HCT116 (cell line): ENCODE measurements around the gene ARL2. TPM values are rescaled to one million over a fixed set of nuclear protein-coding genes. Genes with fewer than 3 reads are reported as not detected.

Source experiments
- ATAC-seq: fragments of 200-7000 bp; cut with Tn5 transposase; 2 replicates; pipeline ENCODE4 v1.9.1; 2020; ENCODE audit warnings: mild to moderate bottlenecking, moderate library complexity
- BruUV-seq: library from RNA; stranded (reverse); fragments of 400-500 nt; replicated peaks from 2 replicates; lab custom pipeline; 2021; lab: Mats Ljungman, UMichigan
- CTCF ChIA-PET: fragments of 300-600 bp; sonication (Branson Sonifier 250); formaldehyde crosslinking; loops from one replicate; lab custom pipeline; 2021; ENCODE audit warnings: antibody characterized with exemption; lab: Charles Lee
- POLR2A ChIA-PET: fragments of 300-600, 350-600 bp; sonication (Branson Sonifier 250); formaldehyde crosslinking; loops from one replicate; lab custom pipeline; 2021; ENCODE audit warnings: antibody characterized with exemption; lab: Charles Lee
- RAD21 ChIA-PET, 2 experiments: fragments of 300-600 bp; sonication (Branson Sonifier 250); formaldehyde crosslinking; loops; one replicate each; lab custom pipeline; 2023; ENCODE audit warnings: low total read pairs in 2 of 2; ENCODE audit not compliant: uncharacterized antibody in 2 of 2, unreplicated experiment in 2 of 2, low non-redundant PET in 1 of 2; lab: Charles Lee
- DNase-seq: peaks from one replicate; pipeline ENCODE4 v3.0.0-alpha.2; 2010; ENCODE audit warnings: low read depth, low spot score
- H2AFZ ChIP-seq: fragments of 200-600 bp; shearing (Covaris generic), sonication (generic); 2 replicates; pipeline ENCODE4 v1.6.1; 2017; ENCODE audit warnings: low read depth, mixed run types, mixed read lengths, antibody characterized with exemption, low read length; ENCODE audit not compliant: poor library complexity, severe bottlenecking
- H3K27ac ChIP-seq: 2 replicates; pipeline ENCODE4 v1.5.1; 2012; ENCODE audit warnings: low read depth, low read length
- H3K27me3 ChIP-seq: fragments of 200-600 bp; sonication (generic); 2 replicates; pipeline ENCODE4 v1.6.1; 2016; ENCODE audit warnings: mixed run types, low read length, mixed read lengths; ENCODE audit not compliant: insufficient read depth
- H3K36me3 ChIP-seq, 2 experiments: fragments of 200-500 bp in 1 of 2; fragments of 200-600 bp in 1 of 2; sonication (Bioruptor generic) in 1 of 2; sonication (generic) in 1 of 2; 2 replicates each; pipeline versions ENCODE4 v1.5.1 to v1.6.1; 2014 to 2016; ENCODE audit warnings: low read length in 2 of 2, inconsistent platforms in 1 of 2, mixed read lengths in 1 of 2, mixed run types in 1 of 2; ENCODE audit not compliant: insufficient read depth in 2 of 2, control insufficient read depth in 1 of 2
- H3K4me1 ChIP-seq, 2 experiments: fragments of 200-600 bp in 1 of 2; sonication (generic) in 1 of 2; 2 replicates each; pipeline versions ENCODE4 v1.5.1 to v1.6.1; 2012 to 2017; ENCODE audit warnings: low read length in 2 of 2, inconsistent platforms in 1 of 2, mild to moderate bottlenecking in 1 of 2, mixed read lengths in 1 of 2, mixed run types in 1 of 2, moderate library complexity in 1 of 2; ENCODE audit not compliant: insufficient read depth in 2 of 2, control insufficient read depth in 1 of 2
- H3K4me2 ChIP-seq: fragments of 200-600 bp; sonication (generic); 2 replicates; pipeline ENCODE4 v1.6.1; 2017; ENCODE audit warnings: mixed run types, low read length, mixed read lengths
- H3K4me3 ChIP-seq, 2 experiments: fragments of 200-600 bp in 1 of 2; sonication (generic) in 1 of 2; replicated peaks in 1 of 2; 2 replicates each; pipeline ENCODE4 v1.5.1; 2011 to 2016; ENCODE audit warnings: low read length in 2 of 2, control low read depth in 1 of 2, low read depth in 1 of 2, mild to moderate bottlenecking in 1 of 2, mixed read lengths in 1 of 2, mixed run types in 1 of 2
- H3K79me2 ChIP-seq: fragments of 200-600 bp; sonication (generic); 2 replicates; pipeline ENCODE4 v1.6.1; 2017; ENCODE audit warnings: mild to moderate bottlenecking, mixed run types, low read length, moderate library complexity, mixed read lengths; ENCODE audit not compliant: insufficient read depth
- H3K9ac ChIP-seq: fragments of 200-600 bp; sonication (generic); 2 replicates; pipeline ENCODE4 v1.6.1; 2016; ENCODE audit warnings: low read length, mixed read lengths
- H3K9me2 ChIP-seq: fragments of 200-600 bp; sonication (generic), shearing (Covaris generic); 2 replicates; pipeline ENCODE4 v1.6.1; 2017; ENCODE audit warnings: mixed run types, mild to moderate bottlenecking, moderate library complexity; ENCODE audit not compliant: insufficient read depth
- H3K9me3 ChIP-seq, 2 experiments: fragments of 200-500 bp in 1 of 2; fragments of 200-600 bp in 1 of 2; sonication (Bioruptor generic) in 1 of 2; sonication (generic) in 1 of 2; 2 replicates each; pipeline ENCODE4 v1.6.1; 2014 to 2017; ENCODE audit warnings: low read length in 2 of 2, mixed read lengths in 2 of 2, inconsistent platforms in 1 of 2, low read depth in 1 of 2, mild to moderate bottlenecking in 1 of 2, mixed run types in 1 of 2, moderate library complexity in 1 of 2; ENCODE audit not compliant: control insufficient read depth in 1 of 2, insufficient read depth in 1 of 2
- H4K20me1 ChIP-seq: fragments of 200-600 bp; sonication (generic), shearing (Covaris generic); 2 replicates; pipeline ENCODE4 v1.6.1; 2017; ENCODE audit warnings: mixed run types, mild to moderate bottlenecking, moderate library complexity; ENCODE audit not compliant: insufficient read depth
- CBX3 ChIP-seq: IDR thresholded peaks from 2 replicates; pipeline ENCODE4 v1.6.1; 2012; ENCODE audit warnings: low read depth
- ELF1 ChIP-seq: IDR thresholded peaks from 2 replicates; pipeline ENCODE4 v1.6.1; 2012; ENCODE audit warnings: low read depth, borderline replicate concordance
- EZH2 ChIP-seq: fragments of 200-600 bp; sonication (generic); IDR thresholded peaks from 2 replicates; pipeline ENCODE4 v1.6.1; 2017; ENCODE audit warnings: antibody characterized with exemption, mixed run types
- EZH2phosphoT487 ChIP-seq: fragments of 200-600 bp; IDR thresholded peaks from 2 replicates; pipeline ENCODE4 v1.6.1; 2018; ENCODE audit warnings: antibody characterized with exemption, borderline replicate concordance
- FOSL1 ChIP-seq: IDR thresholded peaks from 2 replicates; pipeline ENCODE4 v1.6.1; 2012; ENCODE audit warnings: low read depth
- JUND ChIP-seq: IDR thresholded peaks from 2 replicates; pipeline ENCODE4 v1.6.1; 2012
- RAD21 ChIP-seq: IDR thresholded peaks from 2 replicates; pipeline ENCODE4 v1.6.1; 2012; ENCODE audit warnings: low read depth, mild to moderate bottlenecking
- SP1 ChIP-seq: IDR thresholded peaks from 2 replicates; pipeline ENCODE4 v1.6.1; 2012; ENCODE audit warnings: low read depth
- SRF ChIP-seq: IDR thresholded peaks from 2 replicates; pipeline ENCODE4 v1.6.1; 2012; ENCODE audit warnings: low read depth
- TCF7L2 ChIP-seq: IDR thresholded peaks from 2 replicates; pipeline ENCODE4 v1.7.0; 2011; ENCODE audit warnings: borderline replicate concordance, inconsistent platforms; ENCODE audit not compliant: insufficient read depth, insufficient read length; ENCODE audit errors: extremely low read depth
- YY1 ChIP-seq: IDR thresholded peaks from 2 replicates; pipeline ENCODE4 v1.6.1; 2011; ENCODE audit warnings: low read length, low read depth, moderate library complexity, mild to moderate bottlenecking; ENCODE audit not compliant: insufficient replicate concordance; ENCODE audit errors: extremely low read depth
- ZBTB33 ChIP-seq: IDR thresholded peaks from 2 replicates; pipeline ENCODE4 v1.6.1; 2011; ENCODE audit warnings: mild to moderate bottlenecking, low read length, moderate library complexity; ENCODE audit not compliant: insufficient replicate concordance; ENCODE audit errors: extremely low read depth
- intact Hi-C: fragments of 100-400 bp; cut with micrococcal nuclease; formaldehyde crosslinking; loops from 2 replicates; pipeline ENCODE4 v1.10.0; 2022
- total RNA-seq: library from RNA; stranded (reverse); gene quantifications from one replicate; pipeline ENCODE4 v1.2.1, GENCODE V29; 2021; ENCODE audit not compliant: unreplicated experiment
- TF ChIP-seq, protein P1 (sequence below), 3 experiments: fragments of 200-600 bp in 1 of 3; sonication (generic) in 1 of 3; IDR thresholded peaks in 2 of 3; conservative IDR thresholded peaks in 1 of 3; 2 replicates each; pipeline ENCODE4 v1.5.1; 2012 to 2017; ENCODE audit warnings: low read depth in 2 of 3, low read length in 2 of 3, antibody characterized with exemption in 1 of 3, borderline replicate concordance in 1 of 3, control low read depth in 1 of 3, mild to moderate bottlenecking in 1 of 3, mixed read lengths in 1 of 3, mixed run types in 1 of 3, moderate library complexity in 1 of 3; ENCODE audit not compliant: insufficient read depth in 1 of 3

ARL2 gene
- total RNA-seq, 1 experiment from 2014 or later: 68.7 TPM

- peaks cover 25% of the 10 kb centered on the region for H3K79me2 ChIP-seq
- no peak overlapping the region for H3K4me2 ChIP-seq
- H3K27ac ChIP-seq: no peak overlapping the region
- H3K4me3 ChIP-seq: no peak overlapping the region
- POLR2A ChIA-PET: interaction anchor here (1.0 kb wide), 1 partner anchor 378 kb away, joined by 3 read pairs; the partner anchor contains the start of gene NEAT1
- no peaks in the 10 kb centered on the region for H3K27me3 ChIP-seq
- no peak overlapping the region for H3K9ac ChIP-seq
- no peaks in the 10 kb centered on the region for H3K9me2 ChIP-seq
- RAD21 ChIA-PET: no interaction called here
- H2AFZ ChIP-seq: no peak overlapping the region
- no peaks in the 10 kb centered on the region for H3K9me3 ChIP-seq
- H3K36me3 ChIP-seq: peaks cover 2 to 8% of the 10 kb centered on the region in 2 experiments; a peak in 2 of 4 replicates
- H3K4me1 ChIP-seq: peaks cover 21 to 34% of the 10 kb centered on the region in 2 experiments
- TF ChIP-seq SP1: no peak
- TF ChIP-seq YY1: no peak
- TF ChIP-seq, protein P1, sequence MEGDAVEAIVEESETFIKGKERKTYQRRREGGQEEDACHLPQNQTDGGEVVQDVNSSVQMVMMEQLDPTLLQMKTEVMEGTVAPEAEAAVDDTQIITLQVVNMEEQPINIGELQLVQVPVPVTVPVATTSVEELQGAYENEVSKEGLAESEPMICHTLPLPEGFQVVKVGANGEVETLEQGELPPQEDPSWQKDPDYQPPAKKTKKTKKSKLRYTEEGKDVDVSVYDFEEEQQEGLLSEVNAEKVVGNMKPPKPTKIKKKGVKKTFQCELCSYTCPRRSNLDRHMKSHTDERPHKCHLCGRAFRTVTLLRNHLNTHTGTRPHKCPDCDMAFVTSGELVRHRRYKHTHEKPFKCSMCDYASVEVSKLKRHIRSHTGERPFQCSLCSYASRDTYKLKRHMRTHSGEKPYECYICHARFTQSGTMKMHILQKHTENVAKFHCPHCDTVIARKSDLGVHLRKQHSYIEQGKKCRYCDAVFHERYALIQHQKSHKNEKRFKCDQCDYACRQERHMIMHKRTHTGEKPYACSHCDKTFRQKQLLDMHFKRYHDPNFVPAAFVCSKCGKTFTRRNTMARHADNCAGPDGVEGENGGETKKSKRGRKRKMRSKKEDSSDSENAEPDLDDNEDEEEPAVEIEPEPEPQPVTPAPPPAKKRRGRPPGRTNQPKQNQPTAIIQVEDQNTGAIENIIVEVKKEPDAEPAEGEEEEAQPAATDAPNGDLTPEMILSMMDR (IDR thresholded peaks at IDR 0.05 in 2 of 3, conservative IDR thresholded peaks at IDR 0.05 in 1 of 3; ENCODE audit: borderline replicate concordance in 1 of 3, insufficient read depth in 1 of 3, low read depth in 2 of 3, low read length in 2 of 3): no peak
- no peak for TF ChIP-seq ZBTB33
- no peak for TF ChIP-seq EZH2phosphoT487
- TF ChIP-seq SRF: no peak
- TF ChIP-seq FOSL1: no peak
- no peak for TF ChIP-seq JUND
- no peak for TF ChIP-seq CBX3
- TF ChIP-seq TCF7L2: no peak
- TF ChIP-seq ELF1: no peak
- TF ChIP-seq EZH2: no peak
- no peak for TF ChIP-seq RAD21
- no peaks in the 10 kb centered on the region for H4K20me1 ChIP-seq
- CTCF ChIA-PET: no interaction called here
- ATAC-seq (no peak), DNase-seq (no peak)
- no TSS peak for BruUV-seq
- intact Hi-C loops: no loop called here
Observed at GRCh38 chr11:65045061-65045460, 31.1 kb downstream of the ARL2 start.
